ENCODE measurements around the gene SPATA9.

GRCh38 chr5:95619096-95619495 lies 63.7 kb downstream of the SPATA9 start:
- TF ChIP-seq, protein P1, sequence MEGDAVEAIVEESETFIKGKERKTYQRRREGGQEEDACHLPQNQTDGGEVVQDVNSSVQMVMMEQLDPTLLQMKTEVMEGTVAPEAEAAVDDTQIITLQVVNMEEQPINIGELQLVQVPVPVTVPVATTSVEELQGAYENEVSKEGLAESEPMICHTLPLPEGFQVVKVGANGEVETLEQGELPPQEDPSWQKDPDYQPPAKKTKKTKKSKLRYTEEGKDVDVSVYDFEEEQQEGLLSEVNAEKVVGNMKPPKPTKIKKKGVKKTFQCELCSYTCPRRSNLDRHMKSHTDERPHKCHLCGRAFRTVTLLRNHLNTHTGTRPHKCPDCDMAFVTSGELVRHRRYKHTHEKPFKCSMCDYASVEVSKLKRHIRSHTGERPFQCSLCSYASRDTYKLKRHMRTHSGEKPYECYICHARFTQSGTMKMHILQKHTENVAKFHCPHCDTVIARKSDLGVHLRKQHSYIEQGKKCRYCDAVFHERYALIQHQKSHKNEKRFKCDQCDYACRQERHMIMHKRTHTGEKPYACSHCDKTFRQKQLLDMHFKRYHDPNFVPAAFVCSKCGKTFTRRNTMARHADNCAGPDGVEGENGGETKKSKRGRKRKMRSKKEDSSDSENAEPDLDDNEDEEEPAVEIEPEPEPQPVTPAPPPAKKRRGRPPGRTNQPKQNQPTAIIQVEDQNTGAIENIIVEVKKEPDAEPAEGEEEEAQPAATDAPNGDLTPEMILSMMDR (IDR thresholded peaks at IDR 0.05) = no peak
- TF ChIP-seq, protein P2, sequence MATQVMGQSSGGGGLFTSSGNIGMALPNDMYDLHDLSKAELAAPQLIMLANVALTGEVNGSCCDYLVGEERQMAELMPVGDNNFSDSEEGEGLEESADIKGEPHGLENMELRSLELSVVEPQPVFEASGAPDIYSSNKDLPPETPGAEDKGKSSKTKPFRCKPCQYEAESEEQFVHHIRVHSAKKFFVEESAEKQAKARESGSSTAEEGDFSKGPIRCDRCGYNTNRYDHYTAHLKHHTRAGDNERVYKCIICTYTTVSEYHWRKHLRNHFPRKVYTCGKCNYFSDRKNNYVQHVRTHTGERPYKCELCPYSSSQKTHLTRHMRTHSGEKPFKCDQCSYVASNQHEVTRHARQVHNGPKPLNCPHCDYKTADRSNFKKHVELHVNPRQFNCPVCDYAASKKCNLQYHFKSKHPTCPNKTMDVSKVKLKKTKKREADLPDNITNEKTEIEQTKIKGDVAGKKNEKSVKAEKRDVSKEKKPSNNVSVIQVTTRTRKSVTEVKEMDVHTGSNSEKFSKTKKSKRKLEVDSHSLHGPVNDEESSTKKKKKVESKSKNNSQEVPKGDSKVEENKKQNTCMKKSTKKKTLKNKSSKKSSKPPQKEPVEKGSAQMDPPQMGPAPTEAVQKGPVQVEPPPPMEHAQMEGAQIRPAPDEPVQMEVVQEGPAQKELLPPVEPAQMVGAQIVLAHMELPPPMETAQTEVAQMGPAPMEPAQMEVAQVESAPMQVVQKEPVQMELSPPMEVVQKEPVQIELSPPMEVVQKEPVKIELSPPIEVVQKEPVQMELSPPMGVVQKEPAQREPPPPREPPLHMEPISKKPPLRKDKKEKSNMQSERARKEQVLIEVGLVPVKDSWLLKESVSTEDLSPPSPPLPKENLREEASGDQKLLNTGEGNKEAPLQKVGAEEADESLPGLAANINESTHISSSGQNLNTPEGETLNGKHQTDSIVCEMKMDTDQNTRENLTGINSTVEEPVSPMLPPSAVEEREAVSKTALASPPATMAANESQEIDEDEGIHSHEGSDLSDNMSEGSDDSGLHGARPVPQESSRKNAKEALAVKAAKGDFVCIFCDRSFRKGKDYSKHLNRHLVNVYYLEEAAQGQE (IDR thresholded peaks at IDR 0.05; ENCODE audit: insufficient read depth in 1 of 2, low read depth in 2 of 2, low read length in 1 of 2) = no peak
- TF ChIP-seq SIN3A (IDR thresholded peaks at IDR 0.05; ENCODE audit: borderline replicate concordance, insufficient read depth, low read depth, low read length) (no peak), POLR2AphosphoS5 (IDR thresholded peaks at IDR 0.05; ENCODE audit: low read depth, low read length) (no peak)
